ENCODE data around the gene TBC1D1. TPM values are rescaled to one million over a fixed set of nuclear protein-coding genes. Genes with fewer than 3 reads are reported as not detected.

Gene TBC1D1
- polyA plus RNA-seq, 1 donor (not counting 4 experiments of a cell fraction or from before 2014, with no cell fraction given): 32.5 TPM

DNA sequence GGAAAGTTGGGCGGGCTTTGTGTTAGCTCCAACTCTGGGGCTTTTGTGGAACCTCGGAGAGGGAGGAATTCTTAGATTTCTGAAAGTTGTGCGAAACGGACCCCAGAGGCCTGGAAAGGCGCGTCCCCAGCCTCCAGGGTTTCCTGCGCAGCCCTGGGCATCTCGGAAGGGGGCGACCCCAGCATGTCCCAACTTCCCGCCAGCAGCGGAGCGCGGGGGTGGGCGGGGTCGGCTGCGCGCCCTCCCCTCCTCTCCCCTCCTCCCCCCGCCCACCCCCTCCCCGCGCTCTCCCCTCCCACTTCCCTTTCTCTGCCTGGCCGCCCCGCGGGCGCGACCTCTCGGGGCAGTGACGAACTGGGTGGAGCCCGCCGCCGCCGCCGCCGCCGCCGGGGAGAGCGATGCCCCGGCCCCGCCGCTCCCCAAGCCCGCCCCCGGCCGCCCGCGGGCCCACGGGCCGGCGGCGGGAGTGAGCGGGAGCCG, 86.1 kb downstream of the TBC1D1 start:
- H3K9me3 ChIP-seq (ENCODE audit: control insufficient read depth, low read depth, low read length): no peaks in the 10 kb centered on the region
- FAIRE-seq (no peak), DNase-seq (ENCODE audit: low read depth, low spot score) (no peak)
- no peak overlapping the region for H3K27ac ChIP-seq (ENCODE audit: control insufficient read depth, insufficient read depth, low read length)
- H3K4me2 ChIP-seq (ENCODE audit: control insufficient read depth, extremely low read depth, insufficient read depth, low read depth, low read length): peak overlapping the region; percentile 99
- no peaks in the 10 kb centered on the region for H3K36me3 ChIP-seq (ENCODE audit: control insufficient read depth in 2 of 2, extremely low read depth in 1 of 2, insufficient read depth in 2 of 2, low read length in 2 of 2)
- dilution Hi-C loops (cut with MboI; ENCODE audit: extremely low pct_ligation_motif_present, low sequenced_read_pairs): no loop called here
- H4K20me1 ChIP-seq (ENCODE audit: control insufficient read depth, extremely low read depth, insufficient read depth, low read length): no peaks in the 10 kb centered on the region
- H3K9ac ChIP-seq (ENCODE audit: control insufficient read depth, extremely low read depth, insufficient read depth, low read length): peak overlapping the region; percentile 78
- no peaks in the 10 kb centered on the region for H3K9me1 ChIP-seq (ENCODE audit: control insufficient read depth, extremely low read depth, insufficient read depth, low read length)
- TF ChIP-seq EZH2 (IDR thresholded peaks at IDR 0.05; ENCODE audit: low read length): no peak
- TF ChIP-seq, protein P1, sequence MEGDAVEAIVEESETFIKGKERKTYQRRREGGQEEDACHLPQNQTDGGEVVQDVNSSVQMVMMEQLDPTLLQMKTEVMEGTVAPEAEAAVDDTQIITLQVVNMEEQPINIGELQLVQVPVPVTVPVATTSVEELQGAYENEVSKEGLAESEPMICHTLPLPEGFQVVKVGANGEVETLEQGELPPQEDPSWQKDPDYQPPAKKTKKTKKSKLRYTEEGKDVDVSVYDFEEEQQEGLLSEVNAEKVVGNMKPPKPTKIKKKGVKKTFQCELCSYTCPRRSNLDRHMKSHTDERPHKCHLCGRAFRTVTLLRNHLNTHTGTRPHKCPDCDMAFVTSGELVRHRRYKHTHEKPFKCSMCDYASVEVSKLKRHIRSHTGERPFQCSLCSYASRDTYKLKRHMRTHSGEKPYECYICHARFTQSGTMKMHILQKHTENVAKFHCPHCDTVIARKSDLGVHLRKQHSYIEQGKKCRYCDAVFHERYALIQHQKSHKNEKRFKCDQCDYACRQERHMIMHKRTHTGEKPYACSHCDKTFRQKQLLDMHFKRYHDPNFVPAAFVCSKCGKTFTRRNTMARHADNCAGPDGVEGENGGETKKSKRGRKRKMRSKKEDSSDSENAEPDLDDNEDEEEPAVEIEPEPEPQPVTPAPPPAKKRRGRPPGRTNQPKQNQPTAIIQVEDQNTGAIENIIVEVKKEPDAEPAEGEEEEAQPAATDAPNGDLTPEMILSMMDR (optimal IDR thresholded peaks at IDR 0.05 in 1 of 3, IDR thresholded peaks at IDR 0.05 in 1 of 3, conservative IDR thresholded peaks at IDR 0.05 in 1 of 3; ENCODE audit: extremely low read depth in 1 of 3, insufficient read depth in 2 of 3, low read length in 3 of 3): no peak
- peak overlapping the region; percentile 53 to 93 (median 83) for H3K4me3 ChIP-seq (ENCODE audit: control insufficient read depth in 2 of 3, extremely low read depth in 1 of 3, insufficient read depth in 2 of 3, low read depth in 1 of 3, low read length in 3 of 3)
- H3K4me1 ChIP-seq (ENCODE audit: control insufficient read depth, extremely low read depth, insufficient read depth, low read length): peaks cover 20% of the 10 kb centered on the region
- peak overlapping the region; percentile 62 for H2AFZ ChIP-seq (ENCODE audit: control insufficient read depth, low read length)
- H3K27me3 ChIP-seq (ENCODE audit: control insufficient read depth, extremely low read depth, insufficient read depth, low read length): no peaks in the 10 kb centered on the region
- peaks cover 18% of the 10 kb centered on the region for H3K79me2 ChIP-seq (ENCODE audit: control insufficient read depth, insufficient read depth, low read length)

GRCh38 chr4:37977471-37978247, 86.8 kb downstream of the TBC1D1 start:
- Histone ChIP-seq H3K4me1 (ENCODE audit: control insufficient read depth, extremely low read depth, insufficient read depth, low read length) (peaks cover 25% of the 10 kb centered on the region), H3K27me3 (ENCODE audit: control insufficient read depth, extremely low read depth, insufficient read depth, low read length) (no peaks in the 10 kb centered on the region), H3K4me2 (ENCODE audit: control insufficient read depth, extremely low read depth, insufficient read depth, low read depth, low read length) (peak overlapping the region; percentile 99), H3K4me3 (ENCODE audit: control insufficient read depth in 2 of 3, extremely low read depth in 1 of 3, insufficient read depth in 2 of 3, low read depth in 1 of 3, low read length in 3 of 3) (peak overlapping the region; percentile 53 to 93 (median 83)), H3K36me3 (ENCODE audit: control insufficient read depth in 2 of 2, extremely low read depth in 1 of 2, insufficient read depth in 2 of 2, low read length in 2 of 2) (no peaks in the 10 kb centered on the region), H4K20me1 (ENCODE audit: control insufficient read depth, extremely low read depth, insufficient read depth, low read length) (no peaks in the 10 kb centered on the region), H3K9ac (ENCODE audit: control insufficient read depth, extremely low read depth, insufficient read depth, low read length) (peak overlapping the region; percentile 78), H3K9me1 (ENCODE audit: control insufficient read depth, extremely low read depth, insufficient read depth, low read length) (no peaks in the 10 kb centered on the region), H3K27ac (ENCODE audit: control insufficient read depth, insufficient read depth, low read length) (peak overlapping the region; percentile 43), H2AFZ (ENCODE audit: control insufficient read depth, low read length) (peak overlapping the region; percentile 78), H3K9me3 (ENCODE audit: control insufficient read depth, low read depth, low read length) (no peaks in the 10 kb centered on the region), H3K79me2 (ENCODE audit: control insufficient read depth, insufficient read depth, low read length) (peaks cover 18% of the 10 kb centered on the region)
- dilution Hi-C loops (cut with MboI; ENCODE audit: extremely low pct_ligation_motif_present, low sequenced_read_pairs): no loop called here
- DNase-seq (ENCODE audit: low read depth, low spot score) (no peak), FAIRE-seq (no peak)
- TF ChIP-seq EZH2 (IDR thresholded peaks at IDR 0.05; ENCODE audit: low read length): no peak
- TF ChIP-seq, protein P1 (optimal IDR thresholded peaks at IDR 0.05 in 1 of 3, IDR thresholded peaks at IDR 0.05 in 1 of 3, conservative IDR thresholded peaks at IDR 0.05 in 1 of 3; ENCODE audit: extremely low read depth in 1 of 3, insufficient read depth in 2 of 3, low read length in 3 of 3): peak; percentile 43 to 66 (median 55)

All from keratinocyte (primary cell).